Stimulated activated CD8-positive, alpha-beta memory T cell treated with anti-CD3 and anti-CD28 coated beads, Interleukin-7, amount 100 ng/mL, for 48 hours (primary cell): ENCODE data around the gene GASK1A.
"Not testable (repeated sequence)": the region's sequence is repeated elsewhere in the genome, so short reads cannot be mapped to it uniquely, and the experiment has no call there.

Experiments
- DNase-seq, 2 donors: peaks; one replicate each; pipeline ENCODE4 v3.0.0-alpha.2; 2020; ENCODE audit warnings: low read depth in 1 of 2; ENCODE audit errors: extremely low read depth in 1 of 2

The GASK1A gene

DNA sequence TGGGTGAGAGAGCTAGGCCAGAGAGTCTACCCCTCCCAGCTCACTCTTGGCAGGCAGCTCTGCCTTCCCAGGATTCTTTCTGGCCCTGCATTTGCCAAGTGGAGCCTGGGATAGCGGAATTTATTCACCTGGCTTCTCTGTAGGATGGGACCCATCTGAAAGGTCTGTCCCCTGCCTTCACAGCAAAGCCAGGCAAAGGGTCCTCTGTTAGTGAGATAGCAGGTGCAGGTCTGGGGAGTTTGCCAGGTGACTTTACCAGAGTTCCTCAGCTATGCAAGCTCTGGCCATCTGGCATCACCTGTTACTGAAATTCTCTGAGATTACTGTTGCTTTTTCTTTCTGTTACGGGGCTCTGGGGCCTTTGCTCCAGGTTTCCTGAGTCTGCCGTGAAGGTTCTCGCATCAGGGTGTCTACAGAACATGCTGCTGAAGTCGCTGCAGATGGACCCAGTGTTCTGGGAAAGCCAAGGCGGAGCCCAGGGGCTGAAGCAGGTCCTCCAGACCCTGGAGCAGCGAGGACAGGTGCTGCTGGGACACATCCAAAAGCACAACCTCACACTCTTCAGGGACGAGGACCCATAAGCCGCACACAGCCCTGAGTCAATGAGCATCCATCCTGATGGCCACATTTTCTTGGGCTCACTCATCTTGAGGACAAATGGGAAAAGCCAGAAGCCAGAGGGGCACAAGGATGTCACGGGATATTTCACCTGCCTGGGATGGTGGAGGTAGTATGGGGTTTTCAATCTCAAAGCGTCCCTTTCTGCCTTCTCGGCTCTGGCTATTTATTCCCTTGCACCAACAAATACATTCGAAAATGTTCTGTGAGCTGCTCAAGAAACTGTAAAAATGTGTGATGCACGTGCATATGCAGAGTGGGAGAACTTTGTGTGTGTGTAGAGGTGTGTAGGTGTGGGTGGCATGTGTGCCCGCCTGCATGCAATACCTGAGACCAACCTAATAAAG is 77.0 kb downstream of the GASK1A start:
- no peak for DNase-seq

DNA sequence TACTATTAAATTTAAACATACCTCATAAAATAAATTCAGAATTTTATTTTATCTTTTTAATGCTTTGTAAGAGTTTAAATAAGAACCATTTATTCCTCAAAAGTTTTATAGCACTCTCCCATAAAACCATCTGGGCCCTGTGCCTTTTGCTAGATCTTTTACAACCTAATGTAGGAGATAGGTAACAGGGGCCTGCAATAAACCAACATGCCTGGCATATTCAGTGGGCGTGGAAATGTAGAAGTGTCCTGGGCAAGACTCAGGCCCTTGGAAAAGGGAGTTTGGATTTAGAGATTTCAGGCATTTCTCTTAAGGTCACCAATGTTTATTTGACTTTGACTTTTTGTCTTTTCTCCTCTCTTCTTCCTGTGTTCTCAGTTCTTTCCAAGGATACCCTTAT is 80.3 kb downstream of the GASK1A start:
- no peak for DNase-seq

DNA sequence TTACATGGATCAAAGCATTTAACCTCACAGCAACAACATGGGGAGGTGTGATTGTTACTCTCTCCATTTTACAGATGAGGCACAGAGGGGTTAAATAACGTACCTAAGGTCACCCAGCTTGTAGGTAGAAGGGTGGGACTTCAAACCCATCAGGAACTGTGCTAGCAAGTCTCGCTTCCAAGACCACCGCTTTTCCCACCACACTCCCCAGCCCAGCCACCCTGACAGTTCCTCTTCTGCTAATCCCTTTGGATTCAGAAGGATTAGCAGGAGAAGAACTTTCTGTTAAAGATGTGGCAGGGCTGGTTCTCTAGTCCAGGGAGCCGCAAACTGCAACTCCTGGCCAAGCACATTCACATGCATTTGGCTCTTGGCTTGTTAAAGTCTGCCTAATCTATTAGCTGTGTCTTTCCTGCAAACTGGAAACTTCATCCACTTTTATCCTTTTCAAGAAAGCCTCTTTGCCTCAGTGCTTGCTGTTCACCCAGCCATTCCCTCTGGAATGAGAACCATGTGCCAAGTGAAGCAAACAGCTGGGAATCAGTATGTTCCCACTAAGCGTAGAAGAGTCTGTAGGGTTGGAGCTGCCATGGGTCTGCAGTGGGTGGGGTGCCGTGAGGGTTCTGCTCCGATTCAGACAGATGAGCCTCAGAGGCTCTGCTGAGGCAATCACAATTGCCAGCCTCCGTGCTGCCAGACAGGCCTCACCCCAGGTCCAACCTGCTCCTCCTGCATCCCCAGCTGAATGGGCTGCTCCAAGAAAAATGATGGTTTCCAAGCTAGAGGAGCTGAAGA is 82.2 kb downstream of the GASK1A start:
- no peak for DNase-seq

DNA sequence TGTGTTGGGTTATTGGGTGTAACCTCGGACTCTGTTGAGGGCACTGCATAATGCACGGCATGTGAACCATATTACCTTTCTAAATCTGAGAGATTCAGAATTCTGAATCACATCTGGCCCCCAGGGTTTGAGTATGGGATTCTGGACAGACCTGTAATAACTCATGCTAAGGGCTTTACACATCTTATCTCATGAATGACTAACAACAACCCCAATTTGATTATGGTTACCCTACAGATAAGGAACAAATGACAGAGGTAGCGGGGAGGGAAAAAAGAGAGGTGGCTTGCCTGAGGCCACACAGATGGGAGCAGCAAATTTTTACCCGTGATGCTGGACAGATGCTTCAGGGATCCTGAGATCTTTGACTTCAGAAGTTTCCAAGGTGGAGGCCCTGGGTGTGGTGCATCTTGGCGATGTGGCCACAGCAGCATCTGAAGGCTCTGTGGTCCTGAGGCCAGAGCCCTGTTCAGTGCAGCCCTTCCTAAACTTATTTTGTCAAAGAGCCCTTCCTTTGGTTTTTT is 83.0 kb downstream of the GASK1A start:
- no peak for DNase-seq

DNA sequence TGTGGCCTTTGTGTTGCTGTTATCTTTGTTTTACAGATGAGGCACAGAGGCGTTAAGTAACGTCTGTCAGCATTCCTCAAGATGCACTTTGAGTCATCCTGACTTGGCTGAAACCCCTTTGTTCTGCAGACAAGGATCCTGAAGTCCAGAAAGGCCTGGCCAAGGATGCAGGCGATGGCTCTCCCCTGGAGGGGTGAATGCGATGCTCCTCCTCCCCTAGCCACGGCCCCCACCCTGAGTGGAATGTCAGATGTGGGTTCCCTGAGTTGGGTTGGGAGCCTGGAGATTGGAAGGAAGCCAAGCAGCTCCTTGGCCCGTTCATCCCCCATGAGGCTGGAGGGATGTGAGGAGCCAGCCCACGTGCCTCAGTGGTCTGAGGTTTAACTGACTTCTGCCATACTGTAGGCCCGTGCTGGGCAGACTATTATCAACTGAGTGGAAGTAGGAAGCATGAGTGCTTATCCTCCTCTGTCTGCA is 83.5 kb downstream of the GASK1A start:
- DNase-seq, result no peak

DNA sequence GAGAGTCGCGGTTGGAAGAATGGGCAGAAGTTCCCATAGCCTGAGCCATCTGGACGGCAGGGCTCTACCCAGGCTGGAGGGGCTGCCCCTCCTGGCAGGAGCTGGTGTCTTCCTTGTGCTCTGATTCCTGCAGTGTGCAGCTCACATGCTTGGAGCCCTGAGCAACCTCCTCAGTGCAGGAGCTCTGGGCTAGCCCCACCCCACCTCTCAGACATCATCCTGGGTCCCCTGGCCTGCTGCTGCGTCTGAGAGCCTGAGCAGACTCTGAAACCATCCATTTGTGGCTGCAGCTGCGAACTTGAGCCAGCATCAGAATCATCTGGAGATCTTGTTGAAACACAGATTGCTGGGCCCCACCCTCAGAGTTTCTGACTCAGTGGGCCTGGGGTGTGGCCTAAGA is 84.0 kb downstream of the GASK1A start:
- DNase-seq, result no peak

DNA sequence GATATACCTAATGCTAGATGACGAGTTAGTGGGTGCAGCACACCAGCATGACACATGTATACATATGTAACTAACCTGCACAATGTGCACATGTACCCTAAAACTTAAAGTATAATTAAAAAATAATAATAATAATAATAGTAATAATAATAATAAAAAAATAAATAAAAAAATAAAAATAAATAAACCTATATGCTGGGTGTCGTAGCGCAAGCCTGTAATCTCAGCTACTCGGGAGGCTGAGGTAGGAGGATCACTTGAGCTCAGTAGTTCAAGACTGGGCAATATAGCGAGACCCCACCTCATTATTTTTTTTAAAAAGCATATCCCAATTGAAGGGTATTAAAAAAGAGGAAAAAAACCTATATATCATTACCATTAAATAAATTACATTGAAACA is 91.6 kb downstream of the GASK1A start:
- DNase-seq, result not testable (repeated sequence)

DNA sequence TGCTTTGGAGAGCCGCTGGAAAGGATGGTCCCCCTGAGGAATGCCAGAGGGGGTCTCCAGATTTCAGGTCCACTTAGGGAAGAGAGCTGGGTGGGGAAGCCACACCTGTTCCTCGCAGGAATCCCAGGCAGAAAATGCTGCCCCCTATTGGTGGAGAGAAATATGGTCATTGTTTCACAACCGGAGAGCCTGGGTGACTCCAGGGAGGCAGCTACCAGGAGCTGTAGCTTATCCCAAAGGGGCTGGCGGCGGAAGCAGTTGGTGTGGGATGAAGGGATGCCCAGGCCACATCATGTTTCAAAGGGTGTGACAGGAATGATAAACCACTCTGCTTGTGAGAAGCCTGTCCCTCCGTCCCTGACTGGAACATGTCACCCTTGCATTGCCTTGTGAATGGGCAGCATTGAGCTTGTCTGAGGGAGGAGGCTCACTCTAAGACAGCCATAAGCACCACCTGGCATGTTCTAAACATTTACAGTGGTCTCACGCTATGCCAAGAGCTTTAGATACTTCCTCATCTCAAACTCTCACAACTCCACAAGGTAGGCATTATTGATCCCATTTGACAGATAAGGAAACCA is 92.3 kb downstream of the GASK1A start:
- no peak for DNase-seq

DNA sequence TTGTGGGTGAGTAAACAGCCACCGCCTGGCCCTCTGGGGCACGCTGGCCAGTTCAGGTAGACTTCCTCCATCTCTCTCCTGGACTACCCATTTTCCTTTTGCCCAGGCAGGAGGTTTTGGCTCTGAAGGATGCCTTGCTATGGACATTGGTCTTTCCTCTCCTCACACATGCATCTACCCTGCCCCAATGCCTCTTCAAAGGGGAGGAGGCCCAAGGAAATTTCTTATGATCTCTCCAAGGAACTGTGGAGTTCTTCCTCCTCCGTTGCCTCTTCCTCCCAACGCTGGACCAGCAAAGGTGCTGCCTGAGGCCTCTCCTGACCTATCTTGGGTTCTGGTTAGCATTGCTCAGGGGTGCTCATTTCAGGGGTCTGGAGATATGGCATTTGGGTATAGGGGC is 93.2 kb downstream of the GASK1A start:
- DNase-seq, result no peak

DNA sequence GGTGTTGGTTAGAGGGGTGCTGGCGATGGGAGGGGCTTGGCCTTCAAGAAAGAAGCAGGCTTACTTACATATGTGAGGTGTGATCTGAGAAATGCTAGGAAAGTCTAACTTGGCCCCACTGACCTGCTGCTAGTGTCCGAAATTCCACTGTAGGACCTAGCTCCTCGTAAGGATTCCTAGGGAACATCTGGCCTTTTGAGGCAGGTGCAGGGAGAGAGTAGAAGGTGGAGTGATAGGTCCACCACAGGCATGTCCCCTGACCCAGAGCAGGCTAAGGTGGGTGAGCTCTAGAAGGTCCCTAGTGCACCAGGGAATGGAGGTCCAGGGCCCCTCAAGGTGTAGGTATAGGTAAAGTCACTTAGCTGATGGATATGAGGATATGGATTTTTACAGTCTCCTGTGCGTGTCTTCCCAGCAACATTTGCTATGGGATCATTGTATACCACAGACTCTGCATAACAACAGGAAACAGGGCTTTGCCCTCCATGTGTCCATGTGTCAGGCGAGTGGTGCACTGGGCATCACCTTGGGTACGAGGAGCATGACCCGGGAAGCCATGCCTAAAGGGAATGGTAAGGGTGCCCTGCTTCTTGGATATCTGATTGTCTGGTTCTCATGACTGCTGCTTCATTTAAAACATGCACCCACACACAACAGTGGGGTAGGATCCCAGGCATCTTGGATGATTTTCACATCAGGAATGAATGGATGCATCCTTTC is 94.2 kb downstream of the GASK1A start:
- no peak for DNase-seq

DNA sequence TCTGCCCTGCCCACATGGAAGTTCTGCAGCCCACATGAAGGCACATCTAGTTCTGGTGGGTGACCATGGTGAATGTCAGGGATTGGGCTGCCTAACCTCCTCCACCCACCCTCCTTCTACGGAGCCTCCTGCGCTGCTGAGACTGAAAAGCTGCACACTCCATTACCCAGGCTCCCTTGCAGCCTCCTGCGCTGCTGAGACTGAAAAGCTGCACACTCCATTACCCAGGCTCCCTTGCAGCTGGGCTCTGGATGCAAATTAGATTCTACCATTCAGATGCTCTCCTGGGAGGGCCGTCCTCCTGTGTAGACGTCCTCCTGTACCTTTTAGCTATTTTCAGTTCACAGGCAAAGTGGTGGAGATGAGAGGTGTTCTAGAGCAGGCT is 94.7 kb downstream of the GASK1A start:
- DNase-seq, result no peak

DNA sequence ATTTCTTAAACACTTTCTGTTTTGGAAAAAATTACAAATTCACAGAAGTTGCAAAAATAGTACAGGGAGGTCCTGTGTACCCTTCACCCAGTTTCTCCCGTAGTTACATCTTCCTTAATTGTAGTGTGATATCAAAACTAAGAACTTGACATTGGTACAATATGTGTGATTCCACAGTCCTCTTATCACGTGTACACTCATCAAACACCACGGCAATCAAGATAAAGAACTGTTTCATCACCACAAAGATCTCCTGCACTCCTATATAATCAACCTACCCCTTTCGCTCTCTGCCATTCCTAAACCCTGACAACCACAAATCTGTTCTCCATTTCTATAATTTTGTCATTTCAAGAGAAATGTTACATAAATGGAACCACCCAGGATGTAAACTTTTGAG is 95.4 kb downstream of the GASK1A start:
- no peak for DNase-seq

DNA sequence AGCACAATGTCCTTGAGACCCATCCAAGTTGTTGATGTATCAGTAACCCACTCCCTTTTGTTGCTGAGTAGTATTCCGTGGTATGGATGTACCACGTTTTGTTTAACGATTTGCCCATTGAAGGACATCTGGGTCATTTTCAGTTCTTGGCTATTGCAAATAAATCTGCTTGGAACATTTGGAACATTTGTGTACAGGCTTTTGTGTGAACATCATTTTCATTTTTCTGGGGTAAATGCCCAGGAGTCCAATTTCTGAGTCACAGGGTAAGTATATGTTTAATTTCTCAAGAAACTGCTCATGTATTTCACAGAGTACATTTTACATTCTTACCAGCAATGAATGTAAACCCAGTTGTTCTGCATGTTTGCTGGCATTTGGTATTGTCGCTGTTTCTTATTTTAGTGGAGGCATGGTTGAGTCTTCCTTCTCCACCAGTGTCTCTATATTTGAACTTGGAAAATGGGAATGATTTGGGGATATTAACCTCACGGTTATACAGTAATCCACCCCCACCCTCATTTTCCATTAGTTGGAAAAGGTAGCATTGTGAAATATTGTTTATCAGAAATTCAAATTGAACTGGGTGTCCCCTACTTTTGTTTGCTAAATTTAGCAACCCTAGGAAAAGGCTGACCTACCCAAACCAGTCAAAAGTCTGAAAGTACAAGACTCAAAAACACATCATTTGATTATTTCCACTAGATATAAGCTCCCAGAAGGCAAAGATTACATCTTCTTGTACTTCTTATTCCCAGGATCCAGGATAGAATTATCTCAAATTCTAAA is 96.0 kb downstream of the GASK1A start:
- no peak for DNase-seq

DNA sequence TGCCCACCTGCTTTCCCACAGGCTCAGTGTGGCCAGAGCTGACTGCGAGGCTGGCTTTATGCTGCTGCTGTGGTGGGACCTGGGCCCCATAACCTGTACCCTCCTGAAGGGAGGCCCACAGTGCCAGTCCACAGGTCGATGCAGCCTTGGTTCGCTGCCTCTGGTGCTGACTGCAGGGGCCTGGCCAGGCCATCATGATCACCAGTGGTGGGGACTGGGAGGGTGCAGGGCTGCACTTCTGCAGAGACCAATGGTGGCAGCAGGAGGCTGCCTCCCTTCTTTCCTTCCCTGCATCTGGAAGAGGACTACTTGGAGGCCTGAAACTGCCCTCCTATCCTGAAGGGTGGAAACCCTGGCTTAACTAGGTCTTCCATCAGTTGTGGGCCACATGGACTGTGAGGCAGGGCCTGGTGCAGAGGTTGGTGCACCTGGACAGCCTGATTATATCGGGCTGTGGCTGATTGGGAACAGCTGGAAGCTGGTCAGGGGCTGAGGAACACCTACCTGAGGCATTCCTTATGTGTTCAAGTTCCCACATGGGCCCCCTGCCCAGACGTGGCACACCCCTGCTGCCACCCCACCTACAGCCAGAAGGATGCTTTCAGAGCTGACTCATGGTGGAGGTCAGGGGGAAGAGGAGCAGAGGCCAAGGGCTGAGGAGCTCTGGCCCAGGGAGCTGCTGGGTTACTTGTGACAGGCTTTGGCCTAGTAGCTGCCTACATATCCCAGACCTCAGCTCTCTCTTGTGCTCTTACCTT is 97.0 kb downstream of the GASK1A start:
- DNase-seq, result no peak

DNA sequence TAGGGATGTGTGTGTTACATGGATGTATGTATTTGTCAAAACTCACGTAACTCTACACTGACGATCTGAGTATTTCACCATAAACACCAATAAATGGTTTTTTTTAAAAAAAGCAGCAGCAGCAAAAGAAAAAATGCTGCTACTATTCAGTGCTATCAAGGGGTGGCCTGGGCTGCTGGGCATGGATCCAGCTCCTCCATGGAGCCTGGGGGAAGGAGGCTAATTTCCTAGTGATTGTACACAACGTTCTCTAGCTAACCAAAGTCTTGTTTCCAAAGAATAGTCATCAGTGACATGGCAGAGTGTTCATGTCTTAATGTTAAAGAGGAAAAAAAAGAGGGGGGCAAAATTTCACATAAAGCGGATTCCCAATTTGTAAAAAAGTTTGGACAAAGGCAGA is 97.7 kb downstream of the GASK1A start:
- no peak for DNase-seq

DNA sequence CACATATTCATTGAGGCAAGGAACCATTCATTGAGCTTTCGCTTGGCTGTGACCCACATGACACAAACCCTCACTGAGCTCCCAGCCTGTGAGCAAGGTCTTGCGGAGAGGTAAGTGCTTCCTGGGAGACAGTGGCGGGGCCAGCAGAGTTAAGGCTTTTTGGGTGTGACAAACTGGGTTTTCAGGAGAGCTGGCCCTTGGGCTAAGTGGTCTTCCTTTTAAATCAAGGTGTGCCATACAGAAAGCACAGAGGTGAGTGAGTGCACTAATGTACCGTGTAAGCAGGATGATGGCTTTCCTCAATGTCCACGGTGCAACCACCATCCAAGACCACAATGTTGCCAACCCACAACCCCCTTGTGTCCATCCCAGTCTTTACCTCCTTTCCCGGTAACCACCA is 98.2 kb downstream of the GASK1A start:
- DNase-seq, result no peak

DNA sequence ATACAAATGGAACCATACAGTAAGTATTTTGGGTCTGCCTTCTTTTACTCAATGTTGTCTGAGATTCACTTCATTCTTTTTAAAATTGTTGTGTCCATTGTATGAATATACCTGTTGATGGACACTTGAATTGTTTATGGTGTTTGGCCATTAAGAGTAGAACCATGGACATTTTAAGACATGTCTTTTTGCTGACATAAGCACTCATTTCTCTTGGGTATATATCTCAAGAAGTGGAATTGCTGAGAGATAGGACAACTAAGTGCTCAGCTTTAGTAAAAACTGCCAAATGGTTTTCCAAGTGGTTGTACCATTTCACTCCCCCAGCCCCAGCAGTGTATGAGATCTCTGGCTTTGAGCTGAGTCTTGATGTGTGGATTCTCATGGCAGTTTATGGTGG is 98.6 kb downstream of the GASK1A start:
- no peak for DNase-seq

DNA sequence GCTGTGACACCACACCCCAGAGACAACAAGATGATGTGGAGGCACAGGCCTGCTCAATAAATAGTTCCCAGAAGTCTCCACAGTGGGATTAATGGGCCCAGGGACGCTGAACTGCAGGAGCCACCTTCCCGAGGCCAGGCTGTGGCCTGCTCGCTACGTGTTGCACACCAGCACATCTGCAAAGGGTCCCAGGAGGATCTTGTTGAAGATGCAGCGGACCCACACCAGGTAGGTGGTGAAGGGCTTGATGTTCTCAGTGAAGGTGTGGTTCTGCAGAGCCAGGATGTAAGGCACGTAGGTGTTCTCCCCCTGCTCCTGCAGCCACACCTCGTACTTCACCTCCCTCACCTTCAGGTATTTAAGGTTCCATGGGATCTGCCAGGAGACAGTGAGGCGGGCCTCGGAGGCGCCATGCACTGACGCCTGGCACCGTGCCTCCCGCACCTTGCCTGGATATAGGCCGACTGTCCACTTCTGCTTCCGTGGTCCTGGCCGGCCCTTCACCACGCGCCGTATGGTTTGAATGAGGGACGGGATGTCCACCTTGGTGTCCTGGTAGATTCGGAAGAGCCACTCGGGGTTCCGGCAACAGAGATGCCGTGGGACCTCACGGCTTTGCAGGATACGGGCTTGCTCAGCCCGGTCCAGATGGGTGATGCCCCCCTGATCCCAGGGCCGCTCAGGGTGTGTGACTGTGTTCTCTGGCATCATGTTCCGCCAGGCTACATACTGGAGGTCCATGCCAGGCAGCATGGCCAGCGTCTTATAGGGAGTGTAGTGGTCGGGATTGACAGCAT is 100.6 kb downstream of the GASK1A start:
- DNase-seq, result no peak
